ENCODE data around the gene NKX1-1.

The NKX1-1 gene

GRCh38 chr4:1356181-1356998, 49.9 kb downstream of the NKX1-1 start:
- DNase-seq, result peak; percentile 23 to 47

GRCh38 chr4:1355378-1355777, 50.9 kb downstream of the NKX1-1 start:
- no peak for DNase-seq

GRCh38 chr4:1354983-1355275, 51.3 kb downstream of the NKX1-1 start:
- no peak for DNase-seq

GRCh38 chr4:1354136-1354982, 51.9 kb downstream of the NKX1-1 start:
- DNase-seq, result no peak

GRCh38 chr4:1353186-1354055, 52.8 kb downstream of the NKX1-1 start:
- DNase-seq, result no peak

All from NCI-H2081 (cell line).